Measurements from ENCODE around the gene SMIM20.

DNA sequence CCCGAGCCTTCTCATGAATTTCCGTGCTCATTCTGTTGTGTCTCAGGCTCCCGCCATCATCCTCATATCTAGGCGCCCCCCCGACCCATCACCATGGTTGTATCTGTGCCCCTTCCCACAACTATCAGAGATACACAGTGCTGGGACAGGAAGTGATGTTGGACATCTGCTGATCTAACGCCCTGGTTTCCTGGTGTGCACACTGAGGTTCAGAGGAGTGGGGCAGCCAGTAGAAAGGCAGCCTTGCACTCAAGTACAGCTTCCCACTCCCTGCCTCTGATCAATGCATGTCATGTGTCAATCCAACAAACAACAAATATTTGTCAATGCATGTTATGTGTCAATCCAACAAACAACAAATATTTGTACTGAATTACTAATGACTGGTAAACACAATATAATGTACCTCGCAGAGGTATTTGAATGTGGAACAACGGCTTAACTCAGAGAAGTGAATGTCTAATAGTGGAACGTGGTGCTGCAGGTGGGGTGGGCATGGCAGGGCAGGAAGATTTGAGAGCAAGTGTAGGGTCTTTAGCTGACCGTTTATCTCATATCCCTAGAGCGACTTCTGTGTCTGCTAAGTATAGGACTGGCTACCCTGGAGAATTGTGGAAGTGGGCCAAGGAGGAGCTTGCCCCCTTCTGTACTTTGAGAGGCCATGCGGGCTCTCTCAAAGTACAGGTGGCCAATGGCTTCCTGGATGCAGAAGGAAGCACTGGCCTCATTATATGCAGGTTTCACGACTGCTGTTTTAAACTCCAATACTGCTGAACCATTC lies 41.0 kb upstream of the SMIM20 start:
- TF ChIP-seq EP300 (IDR thresholded peaks at IDR 0.05) (no peak), POLR2AphosphoS5 (IDR thresholded peaks at IDR 0.05) (no peak)
- TF ChIP-seq, protein P1, sequence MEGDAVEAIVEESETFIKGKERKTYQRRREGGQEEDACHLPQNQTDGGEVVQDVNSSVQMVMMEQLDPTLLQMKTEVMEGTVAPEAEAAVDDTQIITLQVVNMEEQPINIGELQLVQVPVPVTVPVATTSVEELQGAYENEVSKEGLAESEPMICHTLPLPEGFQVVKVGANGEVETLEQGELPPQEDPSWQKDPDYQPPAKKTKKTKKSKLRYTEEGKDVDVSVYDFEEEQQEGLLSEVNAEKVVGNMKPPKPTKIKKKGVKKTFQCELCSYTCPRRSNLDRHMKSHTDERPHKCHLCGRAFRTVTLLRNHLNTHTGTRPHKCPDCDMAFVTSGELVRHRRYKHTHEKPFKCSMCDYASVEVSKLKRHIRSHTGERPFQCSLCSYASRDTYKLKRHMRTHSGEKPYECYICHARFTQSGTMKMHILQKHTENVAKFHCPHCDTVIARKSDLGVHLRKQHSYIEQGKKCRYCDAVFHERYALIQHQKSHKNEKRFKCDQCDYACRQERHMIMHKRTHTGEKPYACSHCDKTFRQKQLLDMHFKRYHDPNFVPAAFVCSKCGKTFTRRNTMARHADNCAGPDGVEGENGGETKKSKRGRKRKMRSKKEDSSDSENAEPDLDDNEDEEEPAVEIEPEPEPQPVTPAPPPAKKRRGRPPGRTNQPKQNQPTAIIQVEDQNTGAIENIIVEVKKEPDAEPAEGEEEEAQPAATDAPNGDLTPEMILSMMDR (IDR thresholded peaks at IDR 0.05): no peak
